Measurements from ENCODE around the gene ARHGAP26. TPM values are rescaled to one million over a fixed set of nuclear protein-coding genes. Genes with fewer than 3 reads are reported as not detected.

The ARHGAP26 gene
- total and polyA plus RNA-seq, 9 donors = 1.9 to 47.1 (median 12.0) TPM

GRCh38 chr5:143170104-143170503 lies 399.9 kb downstream of the ARHGAP26 start:
- WGBS, 3 donors = 84 to 91% (median 87%) methylated on average over 3 of the region's 3 CpGs

GRCh38 chr5:143170977-143171376 lies 400.8 kb downstream of the ARHGAP26 start:
- DNase-seq = no peak
- WGBS, 3 donors = 90 to 95% (median 90%) methylated on average over 2 of the region's 2 CpGs
- H3K4me3 ChIP-seq = no peak overlapping the region
- H3K9me3 ChIP-seq = no peaks in the 10 kb centered on the region
- no peaks in the 10 kb centered on the region for H3K4me1 ChIP-seq (ENCODE audit: insufficient read depth)
- intact Hi-C loops (cut with DNase I) = no loop called here
- H3K27me3 ChIP-seq = no peaks in the 10 kb centered on the region
- TF ChIP-seq POLR2A (IDR thresholded peaks at IDR 0.05) (no peak), CTCF (IDR thresholded peaks at IDR 0.05) (no peak), EP300 (IDR thresholded peaks at IDR 0.05) (no peak)
- no peaks in the 10 kb centered on the region for H3K36me3 ChIP-seq
- H3K27ac ChIP-seq = no peak overlapping the region

More at GRCh38 chr5:143170104-143170503, 399.9 kb downstream of the ARHGAP26 start:
- H3K9me3 ChIP-seq = no peaks in the 10 kb centered on the region
- no peaks in the 10 kb centered on the region for H3K36me3 ChIP-seq
- intact Hi-C loops (cut with DNase I) = no loop called here
- TF ChIP-seq EP300 (IDR thresholded peaks at IDR 0.05) (no peak), POLR2A (IDR thresholded peaks at IDR 0.05) (no peak), CTCF (IDR thresholded peaks at IDR 0.05) (no peak)
- H3K27me3 ChIP-seq = no peaks in the 10 kb centered on the region
- no peak overlapping the region for H3K27ac ChIP-seq
- no peaks in the 10 kb centered on the region for H3K4me1 ChIP-seq (ENCODE audit: insufficient read depth)
- H3K4me3 ChIP-seq = no peak overlapping the region
- no peak for DNase-seq

- no peak for DNase-seq
- Histone ChIP-seq H3K9me3 (no peaks in the 10 kb centered on the region), H3K4me1 (ENCODE audit: insufficient read depth) (no peaks in the 10 kb centered on the region), H3K27me3 (no peaks in the 10 kb centered on the region), H3K36me3 (no peaks in the 10 kb centered on the region), H3K27ac (no peak overlapping the region), H3K4me3 (no peak overlapping the region)
- TF ChIP-seq CTCF (IDR thresholded peaks at IDR 0.05) = no peak
- intact Hi-C loops (cut with DNase I) = no loop called here
- WGBS, 3 donors = 93 to 97% (median 95%) methylated on average over 5 of the region's 5 CpGs
Measured at GRCh38 chr5:143172739-143173138, 402.6 kb downstream of the ARHGAP26 start.

GRCh38 chr5:143173139-143173889 lies 403.1 kb downstream of the ARHGAP26 start:
- Histone ChIP-seq H3K36me3 (no peaks in the 10 kb centered on the region), H3K27ac (no peak overlapping the region), H3K4me1 (ENCODE audit: insufficient read depth) (no peaks in the 10 kb centered on the region), H3K27me3 (no peaks in the 10 kb centered on the region), H3K9me3 (no peaks in the 10 kb centered on the region), H3K4me3 (no peak overlapping the region)
- no peak for TF ChIP-seq POLR2A (IDR thresholded peaks at IDR 0.05)
- TF ChIP-seq EP300 (IDR thresholded peaks at IDR 0.05) = no peak
- no peak for TF ChIP-seq CTCF (IDR thresholded peaks at IDR 0.05)
- WGBS, 3 donors = 91 to 93% (median 92%) methylated on average over 12 of the region's 12 CpGs
- intact Hi-C loops (cut with DNase I) = no loop called here
- no peak for DNase-seq
